Measurements from ENCODE around the gene PCDHA11.

Gene PCDHA11

GRCh38 chr5:140916325-140916724 is 47.6 kb downstream of the PCDHA11 start:
- no peak for DNase-seq
